ENCODE data around the gene SLC39A11.

- no peak for TF ChIP-seq CTCF (IDR thresholded peaks at IDR 0.05)
- no peak for TF ChIP-seq POLR2A (IDR thresholded peaks at IDR 0.05)
- TF ChIP-seq EP300 (IDR thresholded peaks at IDR 0.05), result no peak
- TF ChIP-seq POLR2AphosphoS5 (IDR thresholded peaks at IDR 0.05), result no peak
Observed at GRCh38 chr17:73123606-73124320, 31.3 kb upstream of the SLC39A11 start.

Data from upper lobe of left lung (tissue), 4 donors.